Measurements from ENCODE around the gene LAPTM4A. TPM values are rescaled to one million over a fixed set of nuclear protein-coding genes. Genes with fewer than 3 reads are reported as not detected.

The LAPTM4A gene
- total RNA-seq, 1 donor from 2014 or later = 25.5 TPM

DNA sequence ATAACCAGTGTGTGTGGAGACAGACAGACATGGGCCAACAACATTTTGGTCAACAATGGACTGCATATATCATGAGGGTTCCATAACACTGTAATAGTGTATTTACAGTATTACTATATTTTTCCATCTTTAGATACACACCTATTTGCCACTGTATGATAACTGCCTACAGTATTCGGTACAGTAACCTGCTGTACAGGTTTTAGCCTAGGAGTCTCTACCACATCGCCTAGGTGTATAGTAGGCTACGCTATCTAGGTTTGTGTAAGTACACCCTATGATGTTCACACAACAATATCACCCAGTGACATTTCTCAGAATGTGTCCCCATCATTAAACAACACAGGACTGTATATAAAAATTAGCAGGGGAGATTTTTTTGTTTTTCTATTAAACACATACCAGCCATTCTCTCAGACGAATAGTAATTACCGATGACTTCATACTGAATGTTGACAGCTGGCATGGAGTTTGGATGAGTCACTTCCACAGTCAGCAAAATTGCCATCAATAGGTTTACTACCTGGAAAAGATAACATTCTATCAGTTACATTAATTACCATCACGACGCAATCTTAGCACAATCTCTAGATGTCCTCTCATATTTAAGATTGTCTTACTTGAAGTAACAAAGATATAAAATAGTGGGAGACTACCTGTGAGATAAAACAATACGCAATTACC lies 10.8 kb downstream of the LAPTM4A start:
- peaks cover 30% of the 10 kb centered on the region for H3K36me3 Mint-ChIP-seq (ENCODE audit: low read depth)
- intact Hi-C loops (cut with micrococcal nuclease) = no loop called here
- no peaks in the 10 kb centered on the region for H3K27me3 Mint-ChIP-seq (ENCODE audit: insufficient read depth)
- H3K4me1 Mint-ChIP-seq (ENCODE audit: low read depth) = peaks cover 21% of the 10 kb centered on the region
- DNase-seq (ENCODE audit: low spot score) = no peak
- no peak overlapping the region for H3K4me3 Mint-ChIP-seq
- H3K9me3 Mint-ChIP-seq = no peaks in the 10 kb centered on the region
- H3K27ac Mint-ChIP-seq = no peak overlapping the region

DNA sequence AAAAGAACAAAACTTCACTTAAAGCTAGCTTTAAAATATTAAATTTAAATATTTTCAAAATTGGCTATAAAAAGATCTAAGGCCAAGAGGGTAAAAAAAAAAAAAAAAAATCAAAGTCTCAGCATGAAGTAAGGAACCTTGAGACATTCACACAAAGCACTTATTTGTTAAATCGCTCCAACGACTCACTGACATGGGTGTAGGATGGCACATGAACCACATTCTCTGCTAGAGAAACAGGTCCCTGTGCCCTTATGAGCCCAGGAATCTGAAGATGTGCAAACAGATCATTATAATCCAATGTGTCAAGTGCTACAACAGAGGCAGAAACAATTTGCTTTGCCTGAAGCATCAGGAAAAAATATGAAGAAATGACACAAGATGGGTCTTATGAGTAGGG lies 13.8 kb downstream of the LAPTM4A start:
- Mint-ChIP-seq H3K9me3 (no peaks in the 10 kb centered on the region), H3K4me1 (ENCODE audit: low read depth) (peaks cover 21% of the 10 kb centered on the region), H3K36me3 (ENCODE audit: low read depth) (peaks cover 47% of the 10 kb centered on the region), H3K27me3 (ENCODE audit: insufficient read depth) (no peaks in the 10 kb centered on the region), H3K27ac (no peak overlapping the region), H3K4me3 (no peak overlapping the region)
- DNase-seq (ENCODE audit: low spot score) = no peak
- intact Hi-C loops (cut with micrococcal nuclease) = no loop called here

DNA sequence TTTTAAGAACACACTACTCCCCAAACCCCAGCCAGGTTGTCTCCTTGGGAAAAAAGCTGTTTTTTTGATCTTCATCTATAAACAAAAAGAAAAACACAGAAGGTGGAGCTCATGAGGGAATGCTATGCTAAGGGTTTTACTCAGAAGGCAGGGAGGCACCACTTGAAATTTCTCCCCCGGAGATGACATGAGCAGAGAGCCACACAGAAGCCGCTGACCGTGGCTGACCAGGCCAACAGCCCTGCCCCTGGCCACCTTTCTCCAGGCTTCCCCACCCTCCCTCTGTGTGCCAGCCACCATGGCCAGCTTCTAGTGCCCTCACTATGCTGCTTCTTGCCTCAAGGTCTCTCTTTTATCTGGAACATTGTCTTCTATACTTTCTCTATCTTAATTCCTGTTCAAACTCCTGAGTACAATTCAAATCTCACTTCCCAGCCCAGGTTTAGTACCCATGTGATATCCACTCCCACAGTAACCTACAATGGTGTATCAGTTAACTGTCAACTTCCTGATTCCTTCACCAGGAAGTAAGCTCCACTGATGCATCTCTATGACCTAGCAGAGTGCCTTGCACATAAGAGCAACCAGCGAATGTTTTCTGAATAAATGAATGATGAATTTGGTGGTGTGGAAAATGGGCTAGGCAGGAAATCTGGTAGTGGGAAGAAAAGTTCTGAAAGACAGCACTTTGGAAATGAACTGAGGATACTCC lies 15.3 kb downstream of the LAPTM4A start:
- no peak overlapping the region for H3K4me3 Mint-ChIP-seq
- no peak for DNase-seq (ENCODE audit: low spot score)
- no peaks in the 10 kb centered on the region for H3K27me3 Mint-ChIP-seq (ENCODE audit: insufficient read depth)
- no peaks in the 10 kb centered on the region for H3K9me3 Mint-ChIP-seq
- H3K36me3 Mint-ChIP-seq (ENCODE audit: low read depth) = peaks cover 58% of the 10 kb centered on the region
- peaks cover 21% of the 10 kb centered on the region for H3K4me1 Mint-ChIP-seq (ENCODE audit: low read depth)
- peak overlapping the region; percentile 7 for H3K27ac Mint-ChIP-seq
- intact Hi-C loops (cut with micrococcal nuclease) = no loop called here

DNA sequence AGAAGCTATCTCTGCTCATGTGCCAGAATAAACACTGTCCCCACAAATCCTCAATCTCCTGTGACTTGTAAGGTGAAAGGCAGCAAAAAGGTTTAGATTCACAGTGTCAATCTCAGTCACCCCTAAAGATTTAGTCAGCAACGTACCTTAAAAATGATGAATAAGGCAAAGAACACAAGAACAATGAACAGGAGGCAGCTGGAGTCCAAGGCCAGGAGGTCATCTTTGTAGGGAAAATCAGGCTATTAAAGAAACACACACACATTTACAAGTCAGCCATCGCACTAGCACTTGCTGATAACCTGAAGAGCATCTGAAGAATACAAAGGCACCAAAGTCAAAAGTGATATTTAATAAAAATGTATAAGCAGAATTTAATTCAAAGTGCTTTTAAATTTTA lies 16.6 kb downstream of the LAPTM4A start:
- Mint-ChIP-seq H3K27ac (no peak overlapping the region), H3K36me3 (ENCODE audit: low read depth) (peaks cover 59% of the 10 kb centered on the region), H3K9me3 (no peaks in the 10 kb centered on the region), H3K27me3 (ENCODE audit: insufficient read depth) (no peaks in the 10 kb centered on the region), H3K4me1 (ENCODE audit: low read depth) (peaks cover 21% of the 10 kb centered on the region), H3K4me3 (no peak overlapping the region)
- intact Hi-C loops (cut with micrococcal nuclease) = no loop called here
- DNase-seq (ENCODE audit: low spot score) = no peak

DNA sequence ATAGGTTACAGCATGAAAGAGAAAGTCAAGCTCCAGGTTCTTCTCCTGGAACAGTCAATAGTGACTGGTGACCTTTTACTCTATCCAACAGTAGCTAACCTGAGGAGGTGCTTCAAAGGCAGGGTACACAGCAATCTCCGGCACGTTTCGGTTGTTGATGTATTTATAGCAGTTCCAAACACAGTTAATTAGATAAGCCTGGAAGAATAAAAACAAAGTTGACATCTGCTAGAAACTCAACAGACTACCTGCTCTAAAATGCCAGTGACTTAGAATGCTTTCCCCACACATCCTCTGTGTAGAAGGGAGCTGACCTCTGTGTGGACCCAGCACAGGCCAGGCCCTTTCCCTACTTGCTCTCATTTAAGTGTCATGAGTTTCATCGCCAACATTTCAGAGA lies 17.2 kb downstream of the LAPTM4A start:
- no peak for DNase-seq (ENCODE audit: low spot score)
- Mint-ChIP-seq H3K4me1 (ENCODE audit: low read depth) (peaks cover 21% of the 10 kb centered on the region), H3K27me3 (ENCODE audit: insufficient read depth) (no peaks in the 10 kb centered on the region), H3K27ac (no peak overlapping the region), H3K9me3 (no peaks in the 10 kb centered on the region), H3K36me3 (ENCODE audit: low read depth) (peaks cover 61% of the 10 kb centered on the region), H3K4me3 (no peak overlapping the region)
- intact Hi-C loops (cut with micrococcal nuclease) = no loop called here

DNA sequence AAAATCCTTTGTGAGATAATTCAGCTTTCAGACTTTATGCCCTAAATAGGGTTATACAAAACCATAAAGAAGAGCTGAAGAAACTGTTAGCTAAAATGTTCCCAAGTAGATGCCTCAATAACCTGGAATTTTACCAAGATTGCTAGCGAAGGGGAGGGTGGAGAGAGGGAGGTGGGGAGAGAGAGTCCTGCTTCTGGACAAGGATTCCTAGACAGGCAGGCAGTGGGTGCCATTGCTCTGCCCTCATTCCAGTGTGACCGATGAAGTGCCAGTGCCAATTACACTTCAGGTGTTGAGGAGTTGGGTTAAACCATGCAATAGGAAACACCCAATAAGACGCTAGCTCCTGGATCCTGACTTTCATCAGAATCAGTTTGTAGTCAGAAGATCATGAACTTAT lies 18.1 kb downstream of the LAPTM4A start:
- Mint-ChIP-seq H3K4me1 (ENCODE audit: low read depth) (peaks cover 21% of the 10 kb centered on the region), H3K27ac (no peak overlapping the region), H3K4me3 (no peak overlapping the region), H3K9me3 (no peaks in the 10 kb centered on the region), H3K27me3 (ENCODE audit: insufficient read depth) (no peaks in the 10 kb centered on the region), H3K36me3 (ENCODE audit: low read depth) (peaks cover 67% of the 10 kb centered on the region)
- intact Hi-C loops (cut with micrococcal nuclease) = no loop called here
- no peak for DNase-seq (ENCODE audit: low spot score)

DNA sequence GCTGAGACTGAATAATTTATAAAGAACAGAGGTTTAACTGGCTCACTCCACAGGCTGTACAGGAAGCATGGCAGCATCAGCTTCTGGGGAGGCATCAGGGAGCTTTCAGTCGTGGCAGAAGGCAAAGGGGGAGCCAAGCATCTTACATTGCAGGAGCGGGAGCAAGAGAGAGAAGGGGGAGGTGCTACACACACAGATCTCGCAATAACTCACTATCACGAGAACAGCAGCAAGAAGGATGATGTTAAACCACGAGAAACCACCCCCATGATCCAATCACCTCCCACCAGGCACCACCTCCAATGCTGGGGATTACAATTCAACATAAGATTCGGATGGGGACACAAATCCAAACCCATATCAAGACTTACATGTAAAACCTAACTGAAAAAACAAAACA lies 21.2 kb downstream of the LAPTM4A start:
- peaks cover 46% of the 10 kb centered on the region for H3K36me3 Mint-ChIP-seq (ENCODE audit: low read depth)
- H3K27me3 Mint-ChIP-seq (ENCODE audit: insufficient read depth) = no peaks in the 10 kb centered on the region
- no peak overlapping the region for H3K4me3 Mint-ChIP-seq
- no peak overlapping the region for H3K27ac Mint-ChIP-seq
- H3K9me3 Mint-ChIP-seq = no peaks in the 10 kb centered on the region
- H3K4me1 Mint-ChIP-seq (ENCODE audit: low read depth) = no peaks in the 10 kb centered on the region
- DNase-seq (ENCODE audit: low spot score) = no peak
- intact Hi-C loops (cut with micrococcal nuclease) = no loop called here

DNA sequence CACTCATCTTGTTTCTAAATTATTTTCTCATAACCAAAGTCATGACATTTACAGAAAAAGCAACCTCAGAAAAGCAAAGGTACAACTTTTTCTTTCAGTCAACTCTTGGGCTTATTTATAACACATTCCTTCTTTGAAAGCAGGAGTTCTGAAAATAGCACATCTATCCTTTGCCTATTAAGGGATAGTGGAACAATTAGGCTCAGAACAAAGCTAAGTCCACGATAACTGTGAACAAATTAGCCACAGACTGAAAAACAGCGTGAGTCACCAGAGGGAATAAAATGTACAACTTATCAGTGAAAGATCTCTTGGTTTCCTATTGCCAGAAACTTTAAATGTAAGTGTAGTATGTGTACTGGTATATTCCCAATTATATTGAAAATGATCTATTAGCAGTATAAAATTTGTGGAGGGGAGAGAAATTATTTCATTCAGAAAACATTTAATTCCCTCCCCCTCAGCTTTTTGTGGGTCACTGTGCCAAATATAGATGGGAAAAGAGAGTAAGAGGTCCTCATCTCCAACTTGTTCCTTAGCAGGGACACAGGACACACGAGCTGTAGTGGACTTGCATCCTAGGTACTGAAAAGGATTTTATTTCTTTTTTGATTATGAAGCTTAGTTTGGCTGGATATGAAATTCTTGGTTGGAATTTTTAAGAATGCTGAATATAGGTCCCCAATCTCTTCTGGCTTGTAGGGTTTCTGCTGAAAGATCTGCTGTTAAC lies 23.6 kb downstream of the LAPTM4A start:
- H3K9me3 Mint-ChIP-seq = peaks cover 2% of the 10 kb centered on the region
- no peaks in the 10 kb centered on the region for H3K27me3 Mint-ChIP-seq (ENCODE audit: insufficient read depth)
- intact Hi-C loops (cut with micrococcal nuclease) = no loop called here
- no peaks in the 10 kb centered on the region for H3K4me1 Mint-ChIP-seq (ENCODE audit: low read depth)
- no peak overlapping the region for H3K27ac Mint-ChIP-seq
- peaks cover 35% of the 10 kb centered on the region for H3K36me3 Mint-ChIP-seq (ENCODE audit: low read depth)
- no peak overlapping the region for H3K4me3 Mint-ChIP-seq
- DNase-seq (ENCODE audit: low spot score) = no peak

DNA sequence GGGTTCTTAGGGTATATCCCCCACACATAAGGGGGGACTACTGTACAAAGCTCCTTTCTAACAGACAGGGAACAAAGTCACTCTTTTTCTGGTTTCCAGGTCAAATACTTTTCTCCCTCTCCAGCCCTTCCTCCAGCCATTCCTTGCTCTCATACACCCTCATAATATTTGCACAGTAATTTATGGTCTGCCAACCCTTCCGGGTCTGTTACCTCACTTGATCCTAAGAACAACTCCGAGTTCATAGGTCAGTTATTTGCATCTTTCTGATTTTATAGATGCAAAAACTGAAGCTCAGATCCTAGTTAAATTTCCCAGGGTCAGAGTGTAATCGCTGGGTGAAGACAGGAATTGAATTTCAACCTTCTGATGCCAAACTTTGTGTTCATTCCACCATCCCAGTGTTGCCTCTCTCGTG lies 24.2 kb downstream of the LAPTM4A start:
- peaks cover 5% of the 10 kb centered on the region for H3K9me3 Mint-ChIP-seq
- no peak for DNase-seq (ENCODE audit: low spot score)
- no peak overlapping the region for H3K4me3 Mint-ChIP-seq
- no peaks in the 10 kb centered on the region for H3K27me3 Mint-ChIP-seq (ENCODE audit: insufficient read depth)
- peaks cover 31% of the 10 kb centered on the region for H3K36me3 Mint-ChIP-seq (ENCODE audit: low read depth)
- no peak overlapping the region for H3K27ac Mint-ChIP-seq
- intact Hi-C loops (cut with micrococcal nuclease) = no loop called here
- H3K4me1 Mint-ChIP-seq (ENCODE audit: low read depth) = no peaks in the 10 kb centered on the region

DNA sequence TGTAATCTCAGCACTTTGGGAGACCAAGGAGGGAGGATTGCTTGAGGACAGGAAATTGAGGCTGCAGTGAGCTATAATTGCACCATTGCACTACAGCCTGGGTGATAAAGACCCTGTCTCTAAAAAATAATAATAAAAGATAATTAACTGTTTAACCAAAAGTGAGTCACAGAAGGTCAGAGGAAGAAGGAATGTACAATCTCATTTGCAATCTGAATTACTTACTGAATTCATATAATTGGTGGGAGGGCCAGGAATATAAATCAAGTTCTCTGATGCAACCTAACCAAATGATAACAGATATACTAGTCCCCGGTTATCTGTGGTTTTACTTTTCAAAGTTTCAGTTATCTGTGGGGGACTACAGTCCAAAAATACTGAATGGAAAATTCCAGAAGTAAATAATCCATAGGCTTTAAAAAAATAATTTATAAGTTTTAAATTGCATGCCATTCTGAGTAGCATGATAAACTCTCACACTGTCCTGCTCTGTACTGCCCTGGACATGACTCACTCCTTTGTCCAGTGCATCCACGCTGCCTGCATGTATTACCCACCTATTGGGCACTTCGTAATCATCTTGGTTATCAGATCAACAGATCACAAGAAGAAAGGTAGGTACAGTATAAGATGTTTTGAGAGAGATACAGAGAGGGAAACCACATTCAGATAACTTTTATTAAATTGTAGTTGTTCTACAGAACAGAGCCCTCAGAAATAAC lies 26.2 kb downstream of the LAPTM4A start:
- DNase-seq (ENCODE audit: low spot score) = no peak
- Mint-ChIP-seq H3K27ac (no peak overlapping the region), H3K9me3 (peaks cover 19% of the 10 kb centered on the region), H3K4me1 (ENCODE audit: low read depth) (no peaks in the 10 kb centered on the region), H3K27me3 (ENCODE audit: insufficient read depth) (no peaks in the 10 kb centered on the region), H3K36me3 (ENCODE audit: low read depth) (peaks cover 22% of the 10 kb centered on the region), H3K4me3 (no peak overlapping the region)
- intact Hi-C loops (cut with micrococcal nuclease) = no loop called here

DNA sequence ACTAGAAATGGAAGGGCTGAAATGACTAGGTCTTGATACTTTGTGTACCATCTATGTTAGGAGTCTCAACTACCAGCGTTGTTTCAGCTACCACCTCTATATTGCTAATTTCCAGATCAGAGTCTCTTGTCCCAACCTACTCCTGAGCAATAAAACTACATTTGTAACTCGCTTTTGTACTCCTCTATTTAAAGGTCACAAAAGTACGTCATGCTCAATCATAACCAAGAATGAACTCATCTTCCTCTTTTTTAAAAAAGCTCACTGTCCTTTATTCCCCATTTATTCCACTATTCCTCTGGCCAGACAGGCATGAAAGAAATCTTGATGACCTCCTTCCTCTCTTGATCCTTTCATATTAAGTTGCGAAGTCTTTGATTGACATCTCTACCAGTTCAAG lies 27.7 kb downstream of the LAPTM4A start:
- H3K9me3 Mint-ChIP-seq = peaks cover 25% of the 10 kb centered on the region
- no peak overlapping the region for H3K4me3 Mint-ChIP-seq
- peaks cover 13% of the 10 kb centered on the region for H3K36me3 Mint-ChIP-seq (ENCODE audit: low read depth)
- no peaks in the 10 kb centered on the region for H3K4me1 Mint-ChIP-seq (ENCODE audit: low read depth)
- no peaks in the 10 kb centered on the region for H3K27me3 Mint-ChIP-seq (ENCODE audit: insufficient read depth)
- intact Hi-C loops (cut with micrococcal nuclease) = no loop called here
- no peak overlapping the region for H3K27ac Mint-ChIP-seq
- no peak for DNase-seq (ENCODE audit: low spot score)

DNA sequence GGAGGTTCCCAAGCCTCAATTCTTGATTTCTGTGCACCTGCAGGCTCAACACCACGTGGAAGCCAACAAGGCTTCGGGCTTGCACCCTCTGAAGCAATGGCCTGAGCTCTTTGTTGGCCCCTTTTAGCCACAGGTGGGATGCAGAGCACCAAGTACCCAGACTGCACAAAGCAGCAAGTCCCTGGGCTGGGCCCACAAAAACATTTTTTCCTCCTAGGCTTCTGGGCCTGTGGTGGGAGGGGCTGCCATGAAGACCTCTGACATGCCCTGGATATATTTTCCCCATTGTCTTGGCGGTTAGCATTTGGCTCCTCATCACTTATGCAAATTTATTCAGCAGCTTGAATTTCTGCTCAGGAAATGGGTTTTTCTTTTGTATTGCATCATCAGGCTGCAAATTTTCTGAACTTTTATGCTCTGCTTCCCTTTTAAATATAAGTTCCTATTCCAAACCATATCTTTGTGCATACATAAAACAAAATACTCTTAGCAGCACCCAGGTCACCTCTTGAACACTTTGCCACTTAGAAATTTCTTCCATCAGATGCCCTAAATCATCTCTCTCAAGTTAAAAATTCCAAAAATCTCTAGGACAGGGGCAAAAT lies 29.9 kb downstream of the LAPTM4A start:
- H3K4me3 Mint-ChIP-seq = no peak overlapping the region
- H3K4me1 Mint-ChIP-seq (ENCODE audit: low read depth) = no peaks in the 10 kb centered on the region
- DNase-seq (ENCODE audit: low spot score) = no peak
- H3K27me3 Mint-ChIP-seq (ENCODE audit: insufficient read depth) = peaks cover 4% of the 10 kb centered on the region
- intact Hi-C loops (cut with micrococcal nuclease) = no loop called here
- H3K36me3 Mint-ChIP-seq (ENCODE audit: low read depth) = peaks cover 8% of the 10 kb centered on the region
- H3K9me3 Mint-ChIP-seq = peaks cover 25% of the 10 kb centered on the region
- H3K27ac Mint-ChIP-seq = no peak overlapping the region

Data from activated T-helper 1 cell treated with anti-CD3 and anti-CD28 coated beads, Interleukin-12 subunit alpha, Interleukin-12 subunit beta, Interleukin-2, Interleukin-4 antibody, amounts not matched to agents 30 ng/mL and 10 ng/mL and 1 ng/mL, durations not matched to agents 14 hours and 24 hours and 36 hours (primary cell).